ENCODE measurements around the gene ZSWIM1. TPM values are rescaled to one million over a fixed set of nuclear protein-coding genes. Genes with fewer than 3 reads are reported as not detected.

Gene ZSWIM1
- total and polyA plus RNA-seq, 2 of the 13 experiments (the other 11 are each of a cell fraction or from before 2014, with no cell fraction given) = 9.5 to 11.7 TPM

DNA sequence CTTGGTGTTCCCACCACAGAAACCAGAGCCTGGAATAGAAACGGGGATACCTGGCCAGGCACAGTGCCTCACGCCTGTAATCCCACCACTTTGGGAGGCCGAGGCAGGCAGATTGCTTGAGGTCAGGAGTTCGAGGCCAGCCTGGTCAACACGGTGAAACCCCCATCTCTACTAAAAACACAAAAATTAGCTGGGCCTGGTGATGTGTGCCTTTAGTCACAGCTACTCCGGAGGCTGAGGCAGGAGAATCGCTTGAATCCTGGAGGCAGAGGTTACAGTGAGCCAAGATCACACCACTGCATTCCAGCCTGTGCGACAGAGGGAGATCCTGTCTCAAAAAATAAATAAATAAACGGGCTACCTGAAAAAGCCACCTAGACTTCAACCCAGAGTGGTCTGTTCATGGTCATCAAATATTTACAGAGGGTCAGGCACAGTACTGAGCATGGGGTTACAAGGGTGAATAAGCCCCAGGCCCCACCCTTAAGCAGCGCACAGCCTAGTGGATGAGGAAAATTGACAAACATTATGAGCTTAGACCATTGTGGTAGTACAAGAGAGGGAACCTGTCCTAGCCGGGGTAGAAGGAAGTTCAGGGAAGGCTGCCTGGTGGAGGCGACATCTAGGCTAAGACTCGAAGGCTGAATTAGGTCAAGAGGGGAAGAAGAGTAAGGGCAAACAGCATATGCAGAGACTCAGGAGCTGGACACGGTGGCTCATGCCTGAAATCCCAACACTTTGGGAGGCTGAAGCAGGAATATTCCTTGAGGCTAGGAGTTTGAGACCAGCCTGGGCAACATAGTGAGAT, 46.2 kb downstream of the ZSWIM1 start:
- H3K9me3 ChIP-seq (ENCODE audit: low read length) = no peaks in the 10 kb centered on the region
- no peak overlapping the region; the same call in 1 of the 2 replicates for H3K9ac ChIP-seq (ENCODE audit: insufficient read depth, low read depth, low read length)
- H3K27me3 ChIP-seq (ENCODE audit: control insufficient read depth in 1 of 2, insufficient read depth in 2 of 2, low read length in 2 of 2) = no peaks in the 10 kb centered on the region; a peak in 1 of 5 replicates
- H4K20me1 ChIP-seq (ENCODE audit: insufficient read depth, low read length) = no peaks in the 10 kb centered on the region
- CTCF ChIA-PET (ENCODE audit: low intra/inter-chr PET ratio, low total read pairs) = no interaction called here
- POLR2A ChIA-PET = interaction anchor here (0.6 to 6.0 kb wide), 15 partner anchors 8 to 93 kb away, joined by 3 to 100 read pairs (median 12); partner anchors contain the start of genes CTSA, NEURL2, PLTP and SNX21
- no peak overlapping the region for H2AFZ ChIP-seq (ENCODE audit: low read length)
- peak overlapping the region in 1 of 3 experiments; percentile 21; a peak in 1 of 6 replicates for H3K4me3 ChIP-seq (replicated peaks in 1 of 3; ENCODE audit: insufficient read depth in 1 of 3, low read depth in 2 of 3, low read length in 3 of 3)
- in situ Hi-C loops (cut with HindIII; ENCODE audit: extremely low pct_ligation_motif_present, low pct_unique_long_range_greater_than_20kb) = no loop called here
- peaks cover 79% of the 10 kb centered on the region for H3K4me1 ChIP-seq (ENCODE audit: insufficient read depth, low read length)
- intact Hi-C loops (cut with micrococcal nuclease; ENCODE audit: unreplicated experiment) = loop anchor here (2.0 kb wide), 1 partner anchor 36 kb away; the partner anchor contains the start of genes CTSA and NEURL2
- H3K36me3 ChIP-seq (replicated peaks in 1 of 2; ENCODE audit: control insufficient read depth in 1 of 2, insufficient read depth in 2 of 2, low read length in 2 of 2) = no peaks in the 10 kb centered on the region
- H3K27ac ChIP-seq (ENCODE audit: extremely low read length, insufficient read depth, low read length) = peak overlapping the region; percentile 72
- peak overlapping the region; percentile 68 for H3K4me2 ChIP-seq (ENCODE audit: low read depth, low read length)
- 2% methylated on average over 14 of the region's 14 CpGs for WGBS (ENCODE audit: low lambda C conversion rate)
- peak; percentile 90 for ATAC-seq
- DNase-seq (ENCODE audit: low spot score) = peak; percentile 98
- no peaks in the 10 kb centered on the region for H3K79me2 ChIP-seq (ENCODE audit: insufficient read depth, low read length)
- BruUV-seq (replicated peaks) = no TSS peak
- peak; percentile 90 for FAIRE-seq
- TF ChIP-seq ZFP36L2 (CRISPR knock-in tag; IDR thresholded peaks at IDR 0.05) = no peak; the same call in 1 of the 2 replicates
- peak; percentile 20; the same call in 1 of the 2 replicates for TF ChIP-seq SNAI1 (CRISPR knock-in tag; IDR thresholded peaks at IDR 0.05; ENCODE audit: borderline replicate concordance)
- TF ChIP-seq, protein P1, sequence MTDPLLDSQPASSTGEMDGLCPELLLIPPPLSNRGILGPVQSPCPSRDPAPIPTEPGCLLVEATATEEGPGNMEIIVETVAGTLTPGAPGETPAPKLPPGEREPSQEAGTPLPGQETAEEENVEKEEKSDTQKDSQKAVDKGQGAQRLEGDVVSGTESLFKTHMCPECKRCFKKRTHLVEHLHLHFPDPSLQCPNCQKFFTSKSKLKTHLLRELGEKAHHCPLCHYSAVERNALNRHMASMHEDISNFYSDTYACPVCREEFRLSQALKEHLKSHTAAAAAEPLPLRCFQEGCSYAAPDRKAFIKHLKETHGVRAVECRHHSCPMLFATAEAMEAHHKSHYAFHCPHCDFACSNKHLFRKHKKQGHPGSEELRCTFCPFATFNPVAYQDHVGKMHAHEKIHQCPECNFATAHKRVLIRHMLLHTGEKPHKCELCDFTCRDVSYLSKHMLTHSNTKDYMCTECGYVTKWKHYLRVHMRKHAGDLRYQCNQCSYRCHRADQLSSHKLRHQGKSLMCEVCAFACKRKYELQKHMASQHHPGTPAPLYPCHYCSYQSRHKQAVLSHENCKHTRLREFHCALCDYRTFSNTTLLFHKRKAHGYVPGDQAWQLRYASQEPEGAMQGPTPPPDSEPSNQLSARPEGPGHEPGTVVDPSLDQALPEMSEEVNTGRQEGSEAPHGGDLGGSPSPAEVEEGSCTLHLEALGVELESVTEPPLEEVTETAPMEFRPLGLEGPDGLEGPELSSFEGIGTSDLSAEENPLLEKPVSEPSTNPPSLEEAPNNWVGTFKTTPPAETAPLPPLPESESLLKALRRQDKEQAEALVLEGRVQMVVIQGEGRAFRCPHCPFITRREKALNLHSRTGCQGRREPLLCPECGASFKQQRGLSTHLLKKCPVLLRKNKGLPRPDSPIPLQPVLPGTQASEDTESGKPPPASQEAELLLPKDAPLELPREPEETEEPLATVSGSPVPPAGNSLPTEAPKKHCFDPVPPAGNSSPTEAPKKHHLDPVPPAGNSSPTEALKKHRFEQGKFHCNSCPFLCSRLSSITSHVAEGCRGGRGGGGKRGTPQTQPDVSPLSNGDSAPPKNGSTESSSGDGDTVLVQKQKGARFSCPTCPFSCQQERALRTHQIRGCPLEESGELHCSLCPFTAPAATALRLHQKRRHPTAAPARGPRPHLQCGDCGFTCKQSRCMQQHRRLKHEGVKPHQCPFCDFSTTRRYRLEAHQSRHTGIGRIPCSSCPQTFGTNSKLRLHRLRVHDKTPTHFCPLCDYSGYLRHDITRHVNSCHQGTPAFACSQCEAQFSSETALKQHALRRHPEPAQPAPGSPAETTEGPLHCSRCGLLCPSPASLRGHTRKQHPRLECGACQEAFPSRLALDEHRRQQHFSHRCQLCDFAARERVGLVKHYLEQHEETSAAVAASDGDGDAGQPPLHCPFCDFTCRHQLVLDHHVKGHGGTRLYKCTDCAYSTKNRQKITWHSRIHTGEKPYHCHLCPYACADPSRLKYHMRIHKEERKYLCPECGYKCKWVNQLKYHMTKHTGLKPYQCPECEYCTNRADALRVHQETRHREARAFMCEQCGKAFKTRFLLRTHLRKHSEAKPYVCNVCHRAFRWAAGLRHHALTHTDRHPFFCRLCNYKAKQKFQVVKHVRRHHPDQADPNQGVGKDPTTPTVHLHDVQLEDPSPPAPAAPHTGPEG (CRISPR knock-in tag; IDR thresholded peaks at IDR 0.05) = 0 out of 2 replicates have a peak, but pooled peaks have one; percentile 18
- 0 out of 2 replicates have a peak, but pooled peaks have one; percentile 32 for TF ChIP-seq CREB1 (IDR thresholded peaks at IDR 0.05)
- peak; percentile 83 for TF ChIP-seq CREB1 (CRISPR knock-in tag; IDR thresholded peaks at IDR 0.05)
- TF ChIP-seq ARNT2 (CRISPR knock-in tag; IDR thresholded peaks at IDR 0.05; ENCODE audit: low read depth) = peak; percentile 79
- TF ChIP-seq, protein P2, sequence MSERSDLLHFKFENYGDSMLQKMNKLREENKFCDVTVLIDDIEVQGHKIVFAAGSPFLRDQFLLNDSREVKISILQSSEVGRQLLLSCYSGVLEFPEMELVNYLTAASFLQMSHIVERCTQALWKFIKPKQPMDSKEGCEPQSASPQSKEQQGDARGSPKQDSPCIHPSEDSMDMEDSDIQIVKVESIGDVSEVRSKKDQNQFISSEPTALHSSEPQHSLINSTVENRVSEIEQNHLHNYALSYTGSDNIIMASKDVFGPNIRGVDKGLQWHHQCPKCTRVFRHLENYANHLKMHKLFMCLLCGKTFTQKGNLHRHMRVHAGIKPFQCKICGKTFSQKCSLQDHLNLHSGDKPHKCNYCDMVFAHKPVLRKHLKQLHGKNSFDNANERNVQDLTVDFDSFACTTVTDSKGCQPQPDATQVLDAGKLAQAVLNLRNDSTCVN (CRISPR knock-in tag; IDR thresholded peaks at IDR 0.05; ENCODE audit: borderline replicate concordance) = peak; percentile 74; the same call in 1 of the 2 replicates
- TF ChIP-seq BRCA1 (CRISPR knock-in tag; IDR thresholded peaks at IDR 0.05) = peak; percentile 84
- peak; percentile 41; the same call in 1 of the 2 replicates for TF ChIP-seq RORA (CRISPR knock-in tag; IDR thresholded peaks at IDR 0.05)
- TF ChIP-seq RXRA (CRISPR knock-in tag; IDR thresholded peaks at IDR 0.05) = peak; percentile 95
- TF ChIP-seq, protein P3, sequence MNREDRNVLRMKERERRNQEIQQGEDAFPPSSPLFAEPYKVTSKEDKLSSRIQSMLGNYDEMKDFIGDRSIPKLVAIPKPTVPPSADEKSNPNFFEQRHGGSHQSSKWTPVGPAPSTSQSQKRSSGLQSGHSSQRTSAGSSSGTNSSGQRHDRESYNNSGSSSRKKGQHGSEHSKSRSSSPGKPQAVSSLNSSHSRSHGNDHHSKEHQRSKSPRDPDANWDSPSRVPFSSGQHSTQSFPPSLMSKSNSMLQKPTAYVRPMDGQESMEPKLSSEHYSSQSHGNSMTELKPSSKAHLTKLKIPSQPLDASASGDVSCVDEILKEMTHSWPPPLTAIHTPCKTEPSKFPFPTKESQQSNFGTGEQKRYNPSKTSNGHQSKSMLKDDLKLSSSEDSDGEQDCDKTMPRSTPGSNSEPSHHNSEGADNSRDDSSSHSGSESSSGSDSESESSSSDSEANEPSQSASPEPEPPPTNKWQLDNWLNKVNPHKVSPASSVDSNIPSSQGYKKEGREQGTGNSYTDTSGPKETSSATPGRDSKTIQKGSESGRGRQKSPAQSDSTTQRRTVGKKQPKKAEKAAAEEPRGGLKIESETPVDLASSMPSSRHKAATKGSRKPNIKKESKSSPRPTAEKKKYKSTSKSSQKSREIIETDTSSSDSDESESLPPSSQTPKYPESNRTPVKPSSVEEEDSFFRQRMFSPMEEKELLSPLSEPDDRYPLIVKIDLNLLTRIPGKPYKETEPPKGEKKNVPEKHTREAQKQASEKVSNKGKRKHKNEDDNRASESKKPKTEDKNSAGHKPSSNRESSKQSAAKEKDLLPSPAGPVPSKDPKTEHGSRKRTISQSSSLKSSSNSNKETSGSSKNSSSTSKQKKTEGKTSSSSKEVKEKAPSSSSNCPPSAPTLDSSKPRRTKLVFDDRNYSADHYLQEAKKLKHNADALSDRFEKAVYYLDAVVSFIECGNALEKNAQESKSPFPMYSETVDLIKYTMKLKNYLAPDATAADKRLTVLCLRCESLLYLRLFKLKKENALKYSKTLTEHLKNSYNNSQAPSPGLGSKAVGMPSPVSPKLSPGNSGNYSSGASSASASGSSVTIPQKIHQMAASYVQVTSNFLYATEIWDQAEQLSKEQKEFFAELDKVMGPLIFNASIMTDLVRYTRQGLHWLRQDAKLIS (CRISPR knock-in tag; IDR thresholded peaks at IDR 0.05) = no peak
- no peak; the same call in 1 of the 2 replicates for TF ChIP-seq ZNF556 (CRISPR knock-in tag; IDR thresholded peaks at IDR 0.05; ENCODE audit: borderline replicate concordance)
